Thyroid gland (tissue), 4 donors: Measurements from ENCODE around the gene BNIPL. TPM values are rescaled to one million over a fixed set of nuclear protein-coding genes. Genes with fewer than 3 reads are reported as not detected.

Source experiments
- DNase-seq, 2 donors: peaks; one replicate each; pipeline ENCODE4 v3.0.0-alpha.2; 2019
- H3K27ac ChIP-seq, 3 donors: fragments of 200-600 bp; sonication (generic); 1 replicate in 2 of 3; 2 replicates in 1 of 3; pipeline ENCODE4 v1.5.1; 2016 to 2019; ENCODE audit warnings: mild to moderate bottlenecking in 1 of 3, moderate library complexity in 1 of 3
- H3K27me3 ChIP-seq: fragments of 200-600 bp; sonication (generic); one replicate; pipeline ENCODE4 v1.5.1; 2019
- H3K36me3 ChIP-seq, 2 donors: fragments of 200-600 bp; sonication (generic); one replicate each; pipeline ENCODE4 v1.5.1; 2016 to 2019
- H3K4me1 ChIP-seq, 2 donors: fragments of 200-600 bp; sonication (generic); one replicate each; pipeline ENCODE4 v1.5.1; 2017 to 2019
- H3K4me3 ChIP-seq, 3 donors: fragments of 200-600 bp; sonication (generic); replicated peaks in 1 of 3; 1 replicate in 2 of 3; 2 replicates in 1 of 3; pipeline ENCODE4 v1.5.1; 2016; ENCODE audit warnings: mild to moderate bottlenecking in 1 of 3
- H3K9me3 ChIP-seq: fragments of 200-600 bp; sonication (generic); one replicate; pipeline ENCODE4 v1.5.1; 2017
- POLR2A ChIP-seq, 2 donors: fragments of 450-650 bp; IDR thresholded peaks; one replicate each; pipeline ENCODE4 v1.6.1; 2017; ENCODE audit warnings: antibody characterized with exemption in 2 of 2, mild to moderate bottlenecking in 2 of 2, moderate library complexity in 1 of 2
- WGBS, 2 donors: methylation state at CpG; one replicate each; pipeline ENCODE4 v1.1.5; 2017; 5-methylcytosine and 5-hydroxymethylcytosine counted together
- intact Hi-C: fragments of 100-400 bp; cut with DNase I; formaldehyde crosslinking; loops from one replicate; pipeline ENCODE4 v1.15.1; 2023
- small RNA-seq: library from RNA; depleted of rRNA; stranded (forward); fragments of <200 nt; gene quantifications from one replicate; pipeline ENCODE3, GENCODE V24; 2016
- total RNA-seq, 4 donors: library from RNA; depleted of rRNA; stranded (reverse); fragments of >200 nt; gene quantifications; one replicate each; pipeline ENCODE4 v1.2.3, GENCODE V29; 2016
- TF ChIP-seq, protein P1 (sequence below), 6 experiments: fragments of 200-600 bp in 3 of 6; fragments of 450-650 bp in 3 of 6; sonication (generic) in 3 of 6; IDR thresholded peaks; one replicate each; pipeline ENCODE4 v1.5.1; 2016 to 2019; ENCODE audit warnings: antibody characterized with exemption in 6 of 6, mild to moderate bottlenecking in 2 of 6, inconsistent platforms in 1 of 6, moderate library complexity in 1 of 6

BNIPL gene
- total RNA-seq, 4 donors from 2014 or later, result 4.0 to 16.8 (median 5.0) TPM

GRCh38 chr1:151070474-151071276, 34.3 kb downstream of the BNIPL start, which contains the start of gene GABPB2:
GABPB2 (plus strand) TSS chr1:151070761; CDS start chr1:151088190, 17,429 bp downstream.
- no peaks in the 10 kb centered on the region for H3K27me3 ChIP-seq
- peaks cover 7 to 8% of the 10 kb centered on the region in 2 donors for H3K4me1 ChIP-seq
- peak; percentile 91 to 92 for DNase-seq
- 0 to 1% methylated on average over 42 to 44 of the region's 50 CpGs for WGBS, 2 donors
- H3K36me3 ChIP-seq, result no peaks in the 10 kb centered on the region
- H3K27ac ChIP-seq, result peak within 1 kb of the TSS; percentile 95 to 99 (median 98)
- intact Hi-C loops, result no loop called here
- TF ChIP-seq POLR2A (IDR thresholded peaks at IDR 0.05), result peak in 1 of 2 donors; percentile 40
- TF ChIP-seq, protein P1, sequence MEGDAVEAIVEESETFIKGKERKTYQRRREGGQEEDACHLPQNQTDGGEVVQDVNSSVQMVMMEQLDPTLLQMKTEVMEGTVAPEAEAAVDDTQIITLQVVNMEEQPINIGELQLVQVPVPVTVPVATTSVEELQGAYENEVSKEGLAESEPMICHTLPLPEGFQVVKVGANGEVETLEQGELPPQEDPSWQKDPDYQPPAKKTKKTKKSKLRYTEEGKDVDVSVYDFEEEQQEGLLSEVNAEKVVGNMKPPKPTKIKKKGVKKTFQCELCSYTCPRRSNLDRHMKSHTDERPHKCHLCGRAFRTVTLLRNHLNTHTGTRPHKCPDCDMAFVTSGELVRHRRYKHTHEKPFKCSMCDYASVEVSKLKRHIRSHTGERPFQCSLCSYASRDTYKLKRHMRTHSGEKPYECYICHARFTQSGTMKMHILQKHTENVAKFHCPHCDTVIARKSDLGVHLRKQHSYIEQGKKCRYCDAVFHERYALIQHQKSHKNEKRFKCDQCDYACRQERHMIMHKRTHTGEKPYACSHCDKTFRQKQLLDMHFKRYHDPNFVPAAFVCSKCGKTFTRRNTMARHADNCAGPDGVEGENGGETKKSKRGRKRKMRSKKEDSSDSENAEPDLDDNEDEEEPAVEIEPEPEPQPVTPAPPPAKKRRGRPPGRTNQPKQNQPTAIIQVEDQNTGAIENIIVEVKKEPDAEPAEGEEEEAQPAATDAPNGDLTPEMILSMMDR (IDR thresholded peaks at IDR 0.05), result peak; percentile 69 to 90 (median 85)
- H3K9me3 ChIP-seq, result no peaks in the 10 kb centered on the region
- peak within 1 kb of the TSS; percentile 38 to 51 (median 43) for H3K4me3 ChIP-seq

GRCh38 chr1:151072224-151072623, 35.8 kb downstream of the BNIPL start:
- Histone ChIP-seq H3K9me3 (no peaks in the 10 kb centered on the region), H3K4me3 (no peak overlapping the region), H3K4me1 (peaks cover 7 to 8% of the 10 kb centered on the region in 2 donors), H3K27me3 (no peaks in the 10 kb centered on the region), H3K36me3 (no peaks in the 10 kb centered on the region), H3K27ac (no peak overlapping the region)
- DNase-seq, result no peak
- intact Hi-C loops, result no loop called here
- no peak for TF ChIP-seq POLR2A (IDR thresholded peaks at IDR 0.05)
- TF ChIP-seq, protein P1 (IDR thresholded peaks at IDR 0.05), result no peak
- WGBS, 2 donors, result 84 to 89% methylated on average over 13 of the region's 13 CpGs

GRCh38 chr1:151085953-151086559, 49.7 kb downstream of the BNIPL start:
- Histone ChIP-seq H3K27me3 (no peaks in the 10 kb centered on the region), H3K36me3 (no peaks in the 10 kb centered on the region), H3K4me1 (no peaks in the 10 kb centered on the region), H3K4me3 (no peak overlapping the region), H3K27ac (no peak overlapping the region), H3K9me3 (no peaks in the 10 kb centered on the region)
- TF ChIP-seq POLR2A (IDR thresholded peaks at IDR 0.05), result no peak
- DNase-seq, result no peak
- intact Hi-C loops, result no loop called here
- 84 to 87% methylated on average over 4 of the region's 4 CpGs for WGBS, 2 donors

Small RNA genes within 50 kb of the gene (small RNA-seq; reads per million reads assigned to genes)
- not detected for gene RNU6-884P

Other genes with a start within 250 kb of the BNIPL start
- 10 to 100 TPM; 16.1 to 76.2 (median 36.8) TPM for gene CTSK, start 228.3 kb upstream of the BNIPL start, total RNA-seq
- gene ARNT, start 160.0 kb upstream of the BNIPL start, total RNA-seq, result 10 to 100 TPM; 44.2 to 58.3 (median 51.4) TPM
- gene CTXND2, start 149.4 kb upstream of the BNIPL start, total RNA-seq, result not detected
- gene SETDB1, start 110.2 kb upstream of the BNIPL start, total RNA-seq, result 10 to 100 TPM; 35.4 to 59.9 (median 44.8) TPM
- 100 to 1,000 TPM; 158 to 183 (median 171) TPM for gene CERS2, start 61.8 kb upstream of the BNIPL start, total RNA-seq
- 10 to 100 TPM in 2 of 4 donors, 1 to 10 TPM in 2; 5.8 to 14.9 (median 10.0) TPM for gene ANXA9, start 54.3 kb upstream of the BNIPL start, total RNA-seq
- gene MINDY1, start 29.7 kb upstream of the BNIPL start, total RNA-seq, result 100 to 1,000 TPM in 1 of 4 donors, 10 to 100 TPM in 3; 50.9 to 103 (median 90.4) TPM
- gene PRUNE1, start 28.1 kb upstream of the BNIPL start, total RNA-seq, result 10 to 100 TPM; 66.0 to 79.0 (median 76.3) TPM
- gene C1orf56, start 11.2 kb downstream of the BNIPL start, total RNA-seq, result 10 to 100 TPM in 3 of 4 donors, 1 to 10 TPM in 1; 7.8 to 22.6 (median 14.8) TPM
- gene CDC42SE1, start 23.0 kb downstream of the BNIPL start, total RNA-seq, result 10 to 100 TPM; 64.9 to 95.3 (median 82.2) TPM
- gene MLLT11, start 23.8 kb downstream of the BNIPL start, total RNA-seq, result 1 to 10 TPM in 2 of 4 donors, under 1 TPM in 2; 0.46 to 1.6 (median 1.2) TPM
- gene GABPB2, start 34.2 kb downstream of the BNIPL start, total RNA-seq, result 10 to 100 TPM; 14.9 to 22.2 (median 18.3) TPM
- 1 to 10 TPM; 2.5 to 5.9 (median 3.4) TPM for gene SEMA6C, start 110.0 kb downstream of the BNIPL start, total RNA-seq
- 1 to 10 TPM; 2.2 to 4.2 (median 2.4) TPM for gene TNFAIP8L2, start 120.1 kb downstream of the BNIPL start, total RNA-seq
- gene LYSMD1, start 129.3 kb downstream of the BNIPL start, total RNA-seq, result 10 to 100 TPM; 13.4 to 19.7 (median 15.7) TPM
- 10 to 100 TPM; 13.2 to 44.5 (median 24.5) TPM for gene SCNM1, start 129.6 kb downstream of the BNIPL start, total RNA-seq
- not detected for gene TMOD4, start 139.4 kb downstream of the BNIPL start, total RNA-seq
- gene VPS72, start 153.6 kb downstream of the BNIPL start, total RNA-seq, result 10 to 100 TPM; 36.9 to 47.5 (median 39.9) TPM
- 10 to 100 TPM; 53.4 to 74.5 (median 57.8) TPM for gene PIP5K1A, start 162.0 kb downstream of the BNIPL start, total RNA-seq
- 100 to 1,000 TPM in 2 of 4 donors, 10 to 100 TPM in 2; 77.1 to 110 (median 96.5) TPM for gene PSMD4, start 218.1 kb downstream of the BNIPL start, total RNA-seq
- gene ZNF687, start 245.7 kb downstream of the BNIPL start, total RNA-seq, result 10 to 100 TPM; 24.2 to 38.0 (median 33.7) TPM